ENCODE results near the gene PXYLP1.

PXYLP1 gene

GRCh38 chr3:141262308-141262705 lies 30.7 kb downstream of the PXYLP1 start:
- no peak overlapping the region for H3K27ac ChIP-seq
- CTCF ChIA-PET, result no interaction called here
- DNase-seq (ENCODE audit: low spot score), result no peak
- POLR2A ChIA-PET (ENCODE audit: low non-redundant PET), result no interaction called here
- TF ChIP-seq, protein P1, sequence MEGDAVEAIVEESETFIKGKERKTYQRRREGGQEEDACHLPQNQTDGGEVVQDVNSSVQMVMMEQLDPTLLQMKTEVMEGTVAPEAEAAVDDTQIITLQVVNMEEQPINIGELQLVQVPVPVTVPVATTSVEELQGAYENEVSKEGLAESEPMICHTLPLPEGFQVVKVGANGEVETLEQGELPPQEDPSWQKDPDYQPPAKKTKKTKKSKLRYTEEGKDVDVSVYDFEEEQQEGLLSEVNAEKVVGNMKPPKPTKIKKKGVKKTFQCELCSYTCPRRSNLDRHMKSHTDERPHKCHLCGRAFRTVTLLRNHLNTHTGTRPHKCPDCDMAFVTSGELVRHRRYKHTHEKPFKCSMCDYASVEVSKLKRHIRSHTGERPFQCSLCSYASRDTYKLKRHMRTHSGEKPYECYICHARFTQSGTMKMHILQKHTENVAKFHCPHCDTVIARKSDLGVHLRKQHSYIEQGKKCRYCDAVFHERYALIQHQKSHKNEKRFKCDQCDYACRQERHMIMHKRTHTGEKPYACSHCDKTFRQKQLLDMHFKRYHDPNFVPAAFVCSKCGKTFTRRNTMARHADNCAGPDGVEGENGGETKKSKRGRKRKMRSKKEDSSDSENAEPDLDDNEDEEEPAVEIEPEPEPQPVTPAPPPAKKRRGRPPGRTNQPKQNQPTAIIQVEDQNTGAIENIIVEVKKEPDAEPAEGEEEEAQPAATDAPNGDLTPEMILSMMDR (conservative IDR thresholded peaks at IDR 0.05; ENCODE audit: low read depth), result no peak

DNA sequence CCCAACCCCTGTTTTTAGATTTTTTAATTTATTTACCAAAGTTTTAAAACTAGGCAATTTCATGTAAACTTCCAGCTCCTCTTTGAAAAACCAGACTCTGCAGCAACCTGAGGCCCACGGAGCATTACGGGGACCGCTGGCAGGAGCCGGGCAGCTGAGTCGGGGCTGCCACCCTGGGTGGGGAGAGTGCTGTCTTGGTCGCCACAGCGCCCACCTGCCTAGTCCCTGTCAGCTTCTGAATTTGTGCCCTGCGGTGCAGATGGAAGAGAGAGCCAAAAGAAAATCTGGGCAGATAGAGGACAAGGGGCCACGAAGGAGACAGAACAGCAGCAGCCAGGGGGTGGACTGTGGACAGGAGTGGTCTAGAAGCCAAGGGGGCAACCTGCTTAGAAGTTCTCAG lies 34.6 kb downstream of the PXYLP1 start:
- ChIA-PET CTCF (no interaction called here), POLR2A (ENCODE audit: low non-redundant PET) (no interaction called here)
- TF ChIP-seq, protein P1 (conservative IDR thresholded peaks at IDR 0.05; ENCODE audit: low read depth), result no peak
- H3K27ac ChIP-seq, result no peak overlapping the region
- DNase-seq (ENCODE audit: low spot score), result no peak

- POLR2A ChIA-PET (ENCODE audit: low non-redundant PET), result no interaction called here
- no peak overlapping the region for H3K27ac ChIP-seq
- DNase-seq (ENCODE audit: low spot score), result no peak
- CTCF ChIA-PET, result interaction anchor here (0.7 to 0.8 kb wide), 3 partner anchors 34 to 52 kb away, joined by 3 to 5 read pairs (median 4); partner anchors contain the start of gene PXYLP1
- TF ChIP-seq, protein P1 (conservative IDR thresholded peaks at IDR 0.05; ENCODE audit: low read depth), result no peak
Measured at GRCh38 chr3:141266797-141267555, 35.4 kb downstream of the PXYLP1 start.

- TF ChIP-seq, protein P1 (conservative IDR thresholded peaks at IDR 0.05; ENCODE audit: low read depth), result no peak
- ChIA-PET POLR2A (ENCODE audit: low non-redundant PET) (no interaction called here), CTCF (interaction anchor here (0.7 to 0.8 kb wide), 3 partner anchors 35 to 52 kb away, joined by 3 to 5 read pairs (median 4); partner anchors contain the start of gene PXYLP1)
- DNase-seq (ENCODE audit: low spot score), result no peak
- H3K27ac ChIP-seq, result no peak overlapping the region
Measured at GRCh38 chr3:141267629-141268028, 36.0 kb downstream of the PXYLP1 start.

GRCh38 chr3:141268306-141268705 lies 36.7 kb downstream of the PXYLP1 start:
- TF ChIP-seq, protein P1 (conservative IDR thresholded peaks at IDR 0.05; ENCODE audit: low read depth), result no peak
- ChIA-PET CTCF (no interaction called here), POLR2A (ENCODE audit: low non-redundant PET) (no interaction called here)
- H3K27ac ChIP-seq, result no peak overlapping the region
- no peak for DNase-seq (ENCODE audit: low spot score)

DNA sequence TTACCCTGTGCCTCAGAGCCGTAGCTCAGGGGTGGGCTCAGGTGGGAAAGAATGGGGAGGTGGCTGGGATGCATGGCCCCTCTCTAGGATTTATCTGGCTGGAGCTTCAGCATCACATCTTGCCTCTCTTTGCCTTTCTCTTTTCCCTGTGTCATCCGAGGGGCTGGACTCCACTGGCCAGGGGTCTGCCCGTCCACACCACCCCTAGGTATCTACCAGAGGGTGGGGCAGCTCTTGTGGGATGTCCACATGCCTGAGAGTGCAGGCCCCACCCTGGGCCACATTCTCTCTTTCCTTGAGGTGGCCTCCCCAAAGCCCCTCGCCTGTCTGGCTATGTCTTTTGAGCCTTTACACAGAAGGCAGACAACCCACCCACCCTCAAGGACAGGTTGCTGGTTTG lies 37.2 kb downstream of the PXYLP1 start:
- CTCF ChIA-PET, result no interaction called here
- TF ChIP-seq, protein P1 (conservative IDR thresholded peaks at IDR 0.05; ENCODE audit: low read depth), result no peak
- DNase-seq (ENCODE audit: low spot score), result no peak
- H3K27ac ChIP-seq, result no peak overlapping the region
- POLR2A ChIA-PET (ENCODE audit: low non-redundant PET), result no interaction called here
